HG03159 (cell line): ENCODE measurements around the gene TMEM272.
"Not testable (repeated sequence)": the region's sequence is repeated elsewhere in the genome, so short reads cannot be mapped to it uniquely, and the experiment has no call there.

Experiments used
- ATAC-seq: cut with Tn5 transposase; IDR thresholded peaks from one replicate; pipeline ENCODE4 v1.9.1; 2021; ENCODE audit warnings: mild to moderate bottlenecking, moderate library complexity; ENCODE audit not compliant: unreplicated experiment

Gene TMEM272

DNA sequence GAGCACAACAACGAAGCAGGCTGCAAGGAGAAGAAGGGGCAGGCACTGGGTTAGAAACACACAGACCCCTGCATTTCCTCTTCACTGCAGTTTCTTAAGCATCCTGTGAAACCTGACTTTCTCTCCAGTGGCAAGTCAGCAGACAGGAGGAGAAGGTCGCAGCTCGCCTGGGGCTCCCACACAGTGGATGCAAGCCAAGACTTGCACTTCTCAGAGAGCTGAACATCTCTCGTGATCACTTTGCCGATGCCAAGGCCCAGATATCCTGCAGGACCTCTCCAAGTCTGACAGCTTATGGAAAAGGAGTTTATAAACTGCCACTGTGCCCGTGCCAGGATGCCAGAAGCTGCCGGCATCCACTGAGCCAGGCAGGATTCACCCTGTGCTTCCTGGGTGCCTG lies 18.4 kb downstream of the TMEM272 start:
- no peak for ATAC-seq

DNA sequence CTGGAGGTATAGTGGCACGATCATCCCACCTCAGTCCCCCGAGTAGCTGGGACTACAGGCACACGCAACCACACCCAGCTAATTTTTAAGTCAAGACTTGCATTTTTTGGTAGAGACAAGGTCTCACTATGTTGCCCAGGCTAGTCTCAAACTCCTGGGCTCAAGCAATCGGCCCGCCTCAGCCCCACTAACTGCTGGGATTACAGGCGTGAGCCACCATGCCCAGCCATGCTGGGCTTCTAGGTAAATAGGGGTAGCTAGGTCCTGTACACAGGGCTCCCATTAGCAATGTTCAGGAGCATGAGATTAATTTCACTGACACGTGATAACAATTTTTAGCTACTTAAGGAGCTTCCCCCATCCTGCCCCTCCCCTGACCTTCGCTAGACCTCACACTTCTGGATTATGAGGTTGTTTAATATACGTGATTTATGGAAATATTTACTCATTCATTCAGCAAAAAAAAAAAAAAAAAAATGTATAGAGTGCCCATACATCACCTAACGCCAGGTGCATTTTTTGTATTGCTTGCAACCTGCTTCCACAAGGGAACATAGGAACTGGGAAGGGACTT lies 19.2 kb downstream of the TMEM272 start:
- ATAC-seq = no peak

GRCh38 chr13:51825165-51825592 lies 19.8 kb downstream of the TMEM272 start:
- no peak for ATAC-seq

DNA sequence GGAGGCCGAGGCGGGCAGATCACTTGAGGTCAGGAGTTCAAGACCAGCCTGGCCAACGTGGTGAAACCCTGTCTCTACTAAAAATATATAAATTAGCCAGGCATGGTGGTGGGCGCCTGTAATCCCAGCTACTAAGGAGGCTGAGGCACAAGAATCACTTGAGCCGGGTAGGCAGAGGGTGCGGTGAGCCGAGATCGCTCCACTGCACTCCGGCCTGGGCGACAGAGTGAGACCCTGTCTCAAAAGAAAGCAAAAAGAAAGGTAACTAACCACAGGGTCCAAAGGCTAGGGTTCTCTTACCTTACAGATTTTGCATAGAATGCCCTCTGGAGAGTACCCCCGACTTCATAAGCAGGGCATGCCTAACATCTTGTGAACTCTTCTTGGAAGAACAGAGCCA lies 20.3 kb downstream of the TMEM272 start:
- ATAC-seq = not testable (repeated sequence)

DNA sequence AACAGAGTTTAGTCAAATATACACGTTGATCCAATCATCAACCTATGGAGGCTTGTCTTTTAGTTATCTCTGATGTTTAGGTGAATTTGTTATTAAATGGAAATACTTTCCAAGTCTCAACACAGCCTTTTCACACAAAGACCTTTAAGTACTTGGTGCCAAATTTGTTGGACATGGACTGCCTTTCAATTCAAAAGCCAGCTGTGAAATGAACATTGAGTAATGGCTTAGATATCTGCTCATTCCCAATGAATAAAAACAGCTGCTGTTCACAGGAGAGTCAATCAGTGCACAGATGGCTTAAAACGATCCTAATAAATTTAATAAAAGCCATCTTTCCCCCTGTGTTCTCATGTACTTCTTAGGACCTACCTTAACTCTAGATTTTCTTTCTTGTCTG lies 21.1 kb downstream of the TMEM272 start:
- ATAC-seq = no peak

DNA sequence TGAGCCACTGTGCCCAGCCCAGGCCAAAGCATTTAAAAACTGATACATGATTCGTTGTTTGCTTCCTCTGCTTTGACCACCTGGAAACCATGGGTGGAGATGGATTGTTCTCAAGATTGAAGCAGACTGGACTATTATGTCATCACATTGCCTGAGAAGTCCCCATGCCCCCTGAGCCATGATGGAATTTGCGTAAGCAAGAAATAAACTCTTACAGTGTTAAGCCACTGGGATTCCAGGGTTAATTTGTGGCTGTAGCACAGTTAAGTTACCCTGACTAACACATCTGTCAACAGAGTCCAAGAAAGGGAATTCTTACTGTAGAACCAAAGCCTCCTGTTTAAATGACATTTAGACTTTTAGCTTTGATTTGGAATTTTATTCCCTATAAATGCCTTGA lies 21.6 kb downstream of the TMEM272 start:
- ATAC-seq = no peak

- ATAC-seq = no peak
Observed at GRCh38 chr13:51822106-51822815, 22.7 kb downstream of the TMEM272 start.

GRCh38 chr13:51821606-51822005 lies 23.4 kb downstream of the TMEM272 start:
- ATAC-seq = no peak

DNA sequence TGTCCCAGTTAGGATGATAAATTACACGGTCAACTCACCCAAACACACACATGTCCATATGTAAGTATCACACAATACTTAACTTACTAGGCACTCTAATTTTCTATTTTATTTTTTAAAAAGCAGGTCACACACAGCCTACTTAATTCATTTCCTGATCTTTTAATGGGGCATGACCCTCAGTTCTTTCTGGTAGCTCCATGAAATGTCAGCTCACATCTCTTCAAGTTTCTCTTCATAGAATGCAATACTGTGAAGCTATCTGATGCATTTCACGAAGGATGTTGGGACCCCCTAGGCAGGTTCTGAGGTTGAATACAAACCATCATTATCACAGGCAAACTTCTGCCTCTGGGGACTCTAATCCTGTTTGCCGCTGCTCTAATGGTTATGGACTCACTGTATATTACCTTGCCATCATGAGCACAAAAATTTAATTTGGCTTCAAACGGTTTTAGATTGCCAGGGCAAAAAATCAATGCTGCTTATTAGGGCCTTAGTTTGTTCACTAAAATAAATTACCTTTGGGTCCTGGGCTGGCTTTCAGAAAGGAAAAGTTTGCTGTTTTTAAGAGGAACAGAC lies 24.9 kb downstream of the TMEM272 start:
- no peak for ATAC-seq

DNA sequence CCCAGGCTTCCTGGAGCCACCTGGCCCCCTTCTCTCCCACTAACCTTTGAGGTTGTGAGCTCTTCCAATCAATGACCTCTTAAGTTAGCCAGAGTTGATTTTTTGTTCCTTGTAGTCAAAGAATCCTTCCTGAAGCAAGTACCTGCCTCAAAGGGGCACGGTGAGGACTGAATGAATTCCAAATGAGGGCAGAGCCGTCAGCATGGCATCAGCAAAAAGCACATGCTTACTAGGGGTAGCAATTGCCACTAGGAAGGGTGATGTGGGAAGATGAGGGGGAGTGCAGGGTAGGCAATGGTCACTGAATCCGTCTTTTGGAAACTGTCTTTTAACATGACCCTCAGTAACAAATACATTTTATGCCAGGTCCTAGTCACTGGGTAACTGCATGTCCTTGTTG lies 25.4 kb downstream of the TMEM272 start:
- no peak for ATAC-seq

DNA sequence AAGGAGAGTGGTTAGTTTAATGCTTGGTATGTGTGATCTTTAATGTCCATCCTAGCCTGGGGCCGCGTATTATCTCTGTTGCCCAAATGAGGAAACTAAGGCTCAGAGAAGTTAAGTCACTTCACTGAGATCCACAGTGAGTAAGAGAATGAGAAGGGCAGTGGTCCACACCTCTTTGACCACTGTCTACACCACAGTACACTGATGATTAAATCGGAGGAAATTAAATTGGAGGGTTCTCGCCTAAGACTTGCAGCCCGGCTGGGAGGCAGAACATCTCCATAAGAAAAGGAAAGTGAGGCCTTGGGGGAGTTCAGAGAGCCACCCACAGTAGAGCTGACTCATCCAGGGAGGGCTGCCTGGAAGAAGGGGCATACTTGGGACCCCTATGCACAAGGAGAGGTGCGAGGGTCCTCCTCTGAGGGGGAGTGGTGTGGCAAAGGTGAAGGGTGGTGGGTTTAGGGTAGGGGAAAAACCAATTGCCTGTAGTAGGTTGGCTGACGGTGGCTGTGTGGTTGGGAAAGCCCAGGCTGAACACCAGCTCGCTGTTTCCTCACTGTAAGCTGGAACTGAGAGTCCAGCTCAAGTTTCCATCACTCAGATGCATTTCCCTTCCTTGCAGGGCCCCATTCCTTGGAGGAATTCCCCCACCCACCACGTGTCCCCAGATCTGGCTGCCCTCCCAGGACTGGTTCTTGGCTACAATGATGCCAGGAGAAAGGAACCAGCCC lies 26.0 kb downstream of the TMEM272 start:
- ATAC-seq = no peak

DNA sequence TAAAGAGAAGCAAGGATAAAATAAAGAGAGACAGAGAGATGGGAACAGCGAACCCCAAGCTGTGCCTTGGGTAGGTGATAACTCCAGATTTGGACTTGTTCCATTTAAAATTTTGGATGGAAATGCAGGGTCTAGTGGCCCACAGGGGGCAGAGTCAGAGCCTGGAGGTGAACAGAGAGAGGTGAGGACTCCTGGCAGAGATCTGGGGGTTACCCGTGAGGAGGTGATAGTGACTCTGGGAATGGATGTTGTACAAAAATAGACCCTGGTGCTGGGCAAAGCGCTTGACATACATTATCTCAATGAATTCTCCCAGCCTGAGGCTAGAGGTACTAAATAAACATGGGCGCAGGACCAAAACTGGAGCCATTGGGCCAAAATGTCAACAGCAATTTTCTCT lies 26.7 kb downstream of the TMEM272 start:
- no peak for ATAC-seq

GRCh38 chr13:51817717-51818116 lies 27.3 kb downstream of the TMEM272 start:
- ATAC-seq = no peak

GRCh38 chr13:51816604-51817249 lies 28.2 kb downstream of the TMEM272 start:
- no peak for ATAC-seq

GRCh38 chr13:51815848-51816247 lies 29.1 kb downstream of the TMEM272 start:
- ATAC-seq = no peak

DNA sequence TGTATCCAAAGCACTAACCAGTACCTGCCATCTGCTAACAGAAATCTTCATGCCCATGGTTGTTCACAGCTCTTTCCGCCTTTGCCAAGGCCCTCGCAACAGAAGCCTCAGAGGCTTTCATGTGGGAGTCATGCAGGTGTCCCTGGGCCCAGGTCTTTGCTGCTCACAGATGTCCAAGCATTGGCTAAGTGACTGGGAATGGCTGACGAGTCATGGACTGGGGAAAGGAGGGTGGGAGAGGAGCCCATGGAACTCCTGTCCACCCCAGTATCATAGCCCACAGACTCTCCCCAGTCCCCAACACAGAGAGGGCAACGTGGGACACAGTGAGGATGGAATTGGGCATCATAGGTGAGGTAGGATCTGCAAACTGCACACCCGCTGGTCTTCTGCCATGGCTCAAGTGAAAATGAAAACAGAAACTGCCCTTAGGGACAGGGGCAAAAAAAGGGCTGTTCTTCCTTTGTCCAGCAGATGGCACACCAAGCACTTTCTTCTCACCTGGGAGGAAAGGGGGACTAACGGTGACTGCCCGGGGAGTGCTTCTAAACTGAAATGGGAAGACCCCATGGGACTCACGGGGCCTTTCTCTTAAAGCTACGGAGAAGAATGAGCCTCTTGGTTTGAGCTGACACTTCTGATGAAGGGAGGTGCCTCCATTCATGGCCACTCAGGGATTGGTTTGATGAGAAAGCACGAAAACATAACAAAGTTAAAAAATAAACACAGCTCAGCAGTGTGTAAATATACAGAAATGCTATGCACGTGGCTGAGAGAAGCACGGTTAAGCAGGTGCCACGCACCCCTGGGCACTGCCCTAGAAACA lies 29.9 kb downstream of the TMEM272 start:
- peak; percentile 77 for ATAC-seq

DNA sequence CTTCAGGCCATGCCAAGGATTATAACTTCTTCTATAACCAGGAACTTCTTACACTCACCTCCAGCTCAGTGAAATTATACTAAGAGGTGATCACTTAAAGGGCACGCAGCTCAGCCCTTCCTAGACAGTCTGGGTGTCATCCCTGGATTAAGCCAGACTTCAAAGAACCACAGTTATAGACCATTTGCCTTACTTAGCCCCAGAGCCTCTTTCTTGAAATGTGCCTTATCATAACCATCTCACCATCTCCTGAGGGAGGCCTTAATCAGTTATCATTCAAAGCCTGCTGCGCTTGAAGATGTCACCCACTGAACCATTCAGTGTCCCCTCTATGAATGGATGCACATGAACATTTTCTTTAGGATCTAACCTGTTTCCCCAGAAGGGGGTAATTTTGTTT lies 30.9 kb downstream of the TMEM272 start:
- ATAC-seq = no peak

GRCh38 chr13:51811920-51812451 lies 33.0 kb downstream of the TMEM272 start:
- no peak for ATAC-seq

DNA sequence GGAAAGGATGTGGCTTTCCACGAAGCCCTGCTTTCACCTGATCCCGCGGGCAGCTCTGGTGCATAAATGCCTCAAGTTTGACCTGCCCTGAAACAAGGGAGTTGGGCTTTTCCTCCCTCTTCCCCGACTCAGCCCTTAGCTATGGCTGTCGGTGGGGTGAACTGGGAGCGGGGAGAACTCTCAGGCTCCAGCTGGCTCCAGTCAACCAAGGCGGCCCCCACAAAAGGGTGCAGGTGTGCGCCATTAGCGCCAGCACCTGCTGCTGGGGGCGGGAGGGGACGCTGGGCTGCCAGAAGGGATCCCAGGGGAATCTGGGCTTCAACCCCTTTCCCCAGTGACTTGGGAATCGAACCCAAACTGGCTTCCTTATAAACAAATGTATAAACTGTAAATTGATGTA lies 33.9 kb downstream of the TMEM272 start:
- no peak for ATAC-seq

- ATAC-seq = no peak
Observed at GRCh38 chr13:51808811-51809210, 36.2 kb downstream of the TMEM272 start.
